AG08395 (cell line): ENCODE measurements around the gene RAB40AL.
"Not testable (repeated sequence)": the region's sequence is repeated elsewhere in the genome, so short reads cannot be mapped to it uniquely, and the experiment has no call there.

Experiments used
- DNase-seq: peaks from one replicate; pipeline ENCODE4 v3.0.0; 2012; ENCODE audit warnings: mixed read lengths, low spot score

RAB40AL gene, protein sequence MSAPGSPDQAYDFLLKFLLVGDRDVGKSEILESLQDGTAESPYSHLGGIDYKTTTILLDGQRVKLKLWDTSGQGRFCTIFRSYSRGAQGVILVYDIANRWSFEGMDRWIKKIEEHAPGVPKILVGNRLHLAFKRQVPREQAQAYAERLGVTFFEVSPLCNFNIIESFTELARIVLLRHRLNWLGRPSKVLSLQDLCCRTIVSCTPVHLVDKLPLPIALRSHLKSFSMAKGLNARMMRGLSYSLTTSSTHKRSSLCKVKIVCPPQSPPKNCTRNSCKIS

DNA sequence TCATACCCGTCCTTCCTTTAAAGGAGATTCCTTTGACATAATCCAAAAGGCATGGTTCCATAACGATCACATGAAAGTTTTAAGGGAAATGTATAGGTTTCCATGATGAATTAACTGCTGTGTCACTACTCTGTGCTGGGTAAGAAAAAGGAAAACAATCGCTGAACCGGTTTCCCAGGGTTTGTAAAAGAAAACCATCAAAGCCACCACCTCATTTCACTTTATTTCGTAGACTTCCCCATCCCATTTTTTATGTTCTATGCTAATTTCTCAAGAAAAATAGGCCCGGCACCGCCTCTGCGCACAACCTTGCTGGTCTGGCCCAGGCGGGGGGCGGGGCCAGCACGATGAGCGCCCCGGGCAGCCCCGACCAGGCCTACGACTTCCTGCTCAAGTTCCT is at the start of gene RAB40AL:
RAB40AL (plus strand) TSS at position 301 of the 400 bp plus-strand sequence; CDS start at position 348, 47 bp downstream.
- not testable (repeated sequence) for DNase-seq

DNA sequence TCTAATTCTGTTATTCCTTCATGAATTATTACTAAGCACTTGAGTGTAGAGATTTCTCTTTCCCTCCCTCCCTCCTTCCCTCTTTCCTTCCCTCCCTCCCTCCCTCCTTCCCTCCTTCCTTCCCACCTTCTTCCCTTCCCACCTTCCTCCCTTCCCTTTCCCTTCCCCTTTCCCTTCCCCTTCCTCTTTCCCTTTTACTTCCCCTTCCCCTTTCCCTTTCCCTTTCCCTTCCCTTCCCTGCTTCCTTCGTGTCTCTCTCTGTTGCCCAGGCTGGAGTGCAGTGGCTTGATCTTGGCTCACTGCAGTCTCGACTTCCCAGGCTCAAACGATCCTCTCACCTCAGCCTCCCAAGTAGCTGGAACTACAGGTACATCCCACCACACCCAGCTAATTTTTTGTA is 49.4 kb upstream of the RAB40AL start:
- no peak for DNase-seq

DNA sequence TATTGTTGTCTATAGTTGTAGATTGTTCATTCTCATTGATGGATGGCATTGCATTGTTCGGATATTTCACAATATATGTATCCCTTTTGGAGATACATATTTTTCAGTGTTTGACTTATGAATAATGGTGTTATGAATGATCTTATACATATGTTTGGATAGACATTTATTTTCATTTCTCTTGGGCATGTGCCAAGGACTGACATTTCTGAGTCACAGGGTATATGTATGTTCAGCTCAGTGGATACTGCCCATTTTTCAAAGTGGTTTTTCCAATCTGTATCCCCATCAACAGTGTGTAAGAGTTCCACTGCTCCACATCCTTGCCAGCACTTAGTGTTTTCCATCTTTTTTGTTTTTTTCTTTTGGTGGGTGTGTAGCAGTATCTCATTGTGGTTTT is 45.0 kb upstream of the RAB40AL start:
- DNase-seq: no peak

DNA sequence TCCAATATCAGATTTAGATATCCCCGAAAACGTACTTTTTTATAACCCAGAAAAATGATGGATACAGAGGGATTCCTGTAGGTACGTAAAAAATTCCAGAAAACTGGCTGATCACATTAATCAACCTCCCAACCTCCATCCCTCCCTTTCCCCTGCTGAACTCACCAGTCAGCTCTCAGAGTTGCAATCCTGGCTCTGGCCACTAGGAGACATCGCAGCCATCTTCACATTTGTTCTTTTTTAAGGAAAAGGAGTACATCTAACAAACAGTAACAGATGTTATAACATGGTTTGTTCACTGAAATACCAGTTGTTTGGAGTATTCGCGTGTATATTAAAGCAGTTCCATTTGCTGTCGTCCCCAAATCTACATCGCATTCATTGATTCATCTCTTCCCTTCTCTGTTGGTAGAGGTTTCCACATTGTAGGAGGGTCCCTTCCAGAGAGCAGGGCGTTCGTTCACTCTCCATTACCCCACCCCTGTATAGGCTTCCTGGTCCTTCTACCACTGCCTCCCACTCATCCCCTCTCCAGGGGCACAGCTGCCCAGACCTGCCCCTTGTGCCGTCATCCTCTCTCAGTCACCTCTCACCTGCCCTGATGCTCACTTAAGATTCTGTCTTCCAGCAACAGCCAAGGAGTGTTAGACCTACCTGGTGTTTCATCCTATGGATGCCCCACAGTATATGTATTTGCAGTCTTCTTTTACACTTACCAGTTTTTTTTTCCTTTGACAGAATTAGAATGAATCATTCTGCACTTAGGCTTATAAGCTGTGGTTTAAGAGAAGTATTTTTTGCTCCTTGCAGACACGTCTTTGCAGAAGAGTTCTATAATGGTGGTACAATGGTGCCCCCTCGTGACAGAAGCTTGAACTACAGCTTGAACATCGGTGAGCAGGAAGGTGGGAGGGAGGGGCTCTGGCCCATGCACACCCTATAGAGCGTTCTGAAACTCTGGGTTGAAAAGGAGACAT is 36.8 kb upstream of the RAB40AL start:
- DNase-seq: peak; percentile 45

DNA sequence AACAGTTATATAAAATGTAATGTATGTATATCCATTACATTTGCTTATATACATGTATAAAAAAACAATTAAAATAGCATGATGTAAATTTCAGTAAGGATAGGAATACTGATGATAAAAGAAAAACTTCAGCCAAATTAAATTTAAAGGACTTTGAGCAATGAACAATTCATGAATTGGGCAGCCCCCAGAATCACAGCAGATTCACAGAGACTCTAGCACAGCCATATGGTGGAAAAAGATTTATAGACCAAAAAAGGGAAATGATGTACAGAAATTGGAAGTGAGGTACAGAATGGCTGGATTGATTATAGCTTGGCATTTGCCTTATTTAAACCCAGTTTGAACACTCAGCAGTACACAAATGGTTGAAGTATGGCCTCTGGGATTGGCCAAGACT is 34.7 kb upstream of the RAB40AL start:
- DNase-seq: no peak

DNA sequence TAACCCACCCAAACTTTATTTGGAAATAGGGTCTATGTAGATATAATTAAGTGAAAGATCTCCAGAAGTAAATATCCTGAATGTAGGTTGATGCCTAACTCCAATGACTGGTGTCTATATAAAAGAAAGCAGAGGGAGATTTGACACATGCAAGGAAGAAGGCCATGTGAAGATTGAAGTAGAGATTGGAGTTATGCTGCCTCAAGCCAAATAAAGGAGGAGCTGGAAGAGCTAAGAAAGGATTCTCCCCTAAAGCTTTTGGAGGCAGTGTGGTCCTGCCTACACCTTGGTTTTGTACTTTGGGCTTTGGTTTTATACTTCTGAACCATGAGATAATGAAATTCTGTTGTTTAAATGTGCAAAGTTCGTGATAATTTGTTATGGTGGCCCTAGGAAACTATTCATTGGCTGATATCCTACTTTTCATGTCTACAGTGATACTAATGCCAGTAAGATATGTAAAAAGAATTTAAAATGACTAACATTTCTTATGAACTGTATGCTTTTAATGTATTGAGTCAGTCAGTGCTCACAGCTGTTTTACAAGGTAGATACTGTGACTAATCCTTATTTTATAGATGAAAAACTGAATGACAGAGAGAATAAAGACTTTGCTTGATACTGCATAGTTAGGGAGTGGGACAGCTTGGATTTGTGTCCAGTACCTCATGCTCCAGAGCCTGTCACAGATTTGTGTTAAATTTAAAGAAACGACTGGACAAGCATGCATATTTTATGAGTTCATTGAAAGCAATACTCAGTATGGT is 5.9 kb upstream of the RAB40AL start:
- DNase-seq: no peak

DNA sequence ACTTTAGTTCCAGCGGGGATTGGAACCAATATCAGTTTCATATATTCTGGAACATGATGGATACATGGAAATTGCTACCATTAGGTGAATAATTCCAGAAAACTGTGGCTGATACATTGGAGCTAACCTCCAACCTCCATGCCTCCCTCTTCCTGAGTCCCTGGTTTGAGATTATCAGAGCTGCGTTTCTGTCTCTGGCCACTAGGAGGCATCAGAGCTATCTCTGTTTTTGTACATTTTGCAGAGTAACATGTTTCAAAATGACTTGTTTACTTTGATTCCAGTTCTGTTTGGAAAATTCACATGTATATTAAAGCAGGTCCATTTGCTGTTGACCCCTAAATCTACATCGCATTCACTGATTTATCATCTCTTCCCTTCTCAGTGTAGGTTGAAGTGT is 2.4 kb upstream of the RAB40AL start:
- peak; percentile 29 for DNase-seq

DNA sequence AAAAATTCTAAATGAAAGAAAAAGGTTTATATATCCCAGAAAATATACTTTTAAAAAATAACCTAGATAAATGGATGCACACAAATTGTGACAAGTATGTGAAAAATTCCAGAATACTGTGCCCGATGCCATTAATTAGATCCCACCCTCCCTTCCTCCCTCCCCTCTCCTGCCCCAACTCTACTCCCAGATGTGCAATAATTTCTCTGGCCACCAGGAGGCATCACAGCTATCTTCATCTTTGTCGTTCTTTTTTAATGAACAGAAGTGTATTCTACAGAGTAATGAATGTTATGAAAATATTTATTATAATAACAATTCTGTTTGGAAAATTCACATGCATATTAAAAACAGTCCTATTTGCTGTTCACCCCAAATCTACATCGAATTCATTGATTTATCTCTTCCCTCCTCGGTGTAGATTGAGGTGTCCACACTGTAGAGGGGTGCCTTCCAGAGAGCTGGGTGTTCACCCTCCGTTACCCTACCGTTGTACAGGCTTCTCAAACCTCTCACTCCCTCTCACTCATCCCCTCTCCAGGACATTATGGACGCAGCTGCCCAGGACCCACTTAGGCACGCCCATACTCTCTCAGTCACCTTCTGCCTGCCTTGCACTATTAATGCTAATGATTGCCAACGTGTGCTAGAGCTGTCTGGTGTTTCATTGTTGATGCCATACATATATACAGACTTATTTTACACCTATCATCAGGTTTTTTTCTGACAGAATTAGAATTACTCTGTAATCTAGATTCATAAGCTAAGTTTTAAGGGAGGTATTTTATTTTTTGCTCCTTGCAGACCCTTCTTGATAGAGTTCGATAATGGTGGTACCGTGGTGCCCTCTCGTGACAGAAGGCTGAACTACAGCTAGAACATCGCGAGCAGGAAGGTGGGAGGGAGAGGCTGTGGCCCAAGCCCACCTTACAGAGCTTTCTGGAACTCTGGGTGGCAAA is 14.1 kb downstream of the RAB40AL start:
- DNase-seq: peak; percentile 35

DNA sequence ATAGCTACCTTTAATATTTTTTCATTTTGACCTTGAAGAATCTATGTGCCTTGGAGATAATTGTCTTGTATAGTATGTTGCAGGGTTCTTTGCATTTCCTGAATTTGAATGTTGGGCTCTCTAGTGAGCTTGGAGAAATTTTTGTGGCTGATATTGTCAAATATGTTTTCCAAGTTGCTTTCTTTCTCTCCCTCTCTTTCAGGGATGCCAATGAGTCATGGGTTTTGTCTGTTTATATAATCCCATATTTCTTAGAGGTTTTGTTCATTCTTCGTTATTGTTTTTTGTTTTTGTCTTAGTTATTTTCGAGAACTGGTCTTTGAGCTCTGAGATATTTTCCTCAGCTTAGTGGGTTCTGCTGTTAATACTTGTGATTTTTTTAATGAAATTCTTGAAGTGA is 20.7 kb downstream of the RAB40AL start:
- DNase-seq: no peak

DNA sequence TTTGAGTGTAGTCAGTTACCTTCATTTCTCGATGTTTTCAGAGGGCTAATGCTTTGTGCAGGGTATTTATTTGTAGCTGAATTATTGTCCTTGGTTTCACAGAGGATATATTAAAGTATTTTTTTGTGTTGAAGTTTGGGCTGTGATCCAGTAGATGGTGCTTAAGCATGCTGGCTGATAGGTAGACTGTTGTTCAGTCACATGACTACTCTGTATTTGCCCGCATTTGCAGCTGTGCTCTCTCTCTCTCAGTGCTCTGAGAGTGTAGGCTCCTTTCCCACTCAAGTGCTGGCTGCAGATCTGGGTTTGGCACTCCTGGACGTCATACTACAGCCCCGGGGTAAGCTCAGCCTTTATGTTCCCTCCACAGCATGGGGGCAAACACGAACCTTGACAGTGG is 21.7 kb downstream of the RAB40AL start:
- DNase-seq: no peak

DNA sequence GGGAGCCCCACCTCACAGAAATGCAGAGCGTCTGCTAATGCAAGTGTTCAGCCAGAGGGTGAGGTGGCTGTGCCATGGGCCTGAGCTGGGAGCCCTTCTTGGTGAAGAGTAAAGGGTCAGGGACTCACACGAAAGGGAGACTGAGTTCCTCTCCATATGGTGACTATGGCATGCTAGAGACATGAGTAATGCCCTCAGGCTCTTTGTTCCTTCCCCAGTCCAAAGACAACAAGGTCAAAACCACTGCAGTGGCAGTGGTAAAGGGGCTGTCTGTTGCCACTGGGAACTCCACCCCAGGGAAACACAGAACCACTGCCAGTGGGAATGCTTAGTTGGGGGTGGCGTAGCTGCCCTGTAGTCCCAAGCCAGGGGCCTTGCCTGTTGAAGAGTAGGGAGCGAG is 22.4 kb downstream of the RAB40AL start:
- peak; percentile 44 for DNase-seq

DNA sequence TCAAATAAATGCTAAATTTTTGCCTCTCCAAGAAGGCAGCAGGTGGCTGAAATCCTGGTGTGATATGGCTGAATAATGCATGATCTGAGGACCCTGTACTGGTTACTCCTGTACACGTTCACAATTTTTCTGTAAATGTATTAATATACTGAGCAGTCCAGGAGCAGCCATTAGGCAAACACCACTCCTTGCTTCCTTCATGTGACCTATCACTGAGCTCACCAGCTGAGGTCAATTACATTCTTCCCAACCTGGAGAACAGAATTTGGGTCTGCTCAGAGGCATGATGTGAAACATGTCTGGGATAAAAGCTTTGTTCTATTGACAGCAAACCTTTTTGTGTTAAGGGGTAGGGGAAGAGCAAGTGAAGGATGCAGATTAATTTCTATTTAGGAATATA is 26.9 kb downstream of the RAB40AL start:
- no peak for DNase-seq

DNA sequence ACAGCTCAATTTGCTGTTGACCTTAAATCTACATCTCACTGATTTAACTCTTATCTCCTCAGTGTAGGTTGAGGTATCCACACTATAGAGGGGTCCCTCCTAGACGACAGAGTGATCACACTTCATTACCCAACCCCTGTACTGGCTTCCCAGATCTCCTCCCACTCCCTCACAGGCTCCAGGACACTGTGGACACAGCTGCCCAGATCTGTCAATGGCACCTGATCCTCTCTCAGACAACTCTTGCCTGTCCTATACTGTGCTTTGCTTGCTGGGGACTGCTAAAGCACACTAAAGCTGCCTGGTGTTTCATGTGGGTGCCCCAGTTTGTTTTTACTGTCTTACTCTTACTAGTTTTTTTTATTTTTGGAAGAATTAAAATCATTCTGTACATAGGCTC is 27.9 kb downstream of the RAB40AL start:
- DNase-seq: no peak

DNA sequence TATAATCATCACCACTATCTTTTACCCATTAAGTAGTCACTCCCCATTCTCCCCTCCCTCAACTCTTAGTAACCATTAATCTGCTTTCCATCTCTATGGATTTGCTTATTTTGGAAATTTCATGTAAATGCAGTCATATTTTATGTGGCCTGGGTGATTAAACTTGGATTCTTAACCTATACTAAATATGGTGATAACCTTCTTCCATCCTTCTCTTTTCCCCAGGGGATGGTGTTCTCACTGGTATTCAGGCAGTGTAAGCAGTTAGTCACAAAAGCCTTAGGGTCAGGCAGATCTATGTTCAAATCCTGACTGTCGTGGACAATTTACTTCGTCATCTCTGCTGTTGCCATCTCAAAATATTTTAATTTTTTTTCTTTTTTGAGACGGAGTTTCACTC is 29.6 kb downstream of the RAB40AL start:
- DNase-seq: no peak

DNA sequence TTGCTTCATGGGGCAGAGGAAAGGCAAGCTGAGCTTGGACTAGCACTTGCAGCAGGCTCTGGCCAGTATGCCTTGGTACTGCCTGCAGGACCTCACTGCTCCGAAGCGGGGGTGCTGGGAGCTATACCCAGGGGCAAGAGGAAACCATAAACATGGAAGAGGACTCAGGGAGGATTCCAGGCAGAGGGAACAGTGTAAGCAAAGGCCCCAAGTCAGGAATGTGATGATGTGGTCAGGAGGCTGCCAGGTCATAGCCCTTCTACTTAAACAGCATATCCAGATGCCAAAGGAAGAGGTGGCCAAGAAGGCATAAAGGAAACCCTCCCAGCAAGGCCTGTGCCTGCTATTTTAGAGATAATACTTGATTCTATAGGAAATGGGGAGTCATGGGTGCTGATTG is 31.1 kb downstream of the RAB40AL start:
- DNase-seq: no peak

DNA sequence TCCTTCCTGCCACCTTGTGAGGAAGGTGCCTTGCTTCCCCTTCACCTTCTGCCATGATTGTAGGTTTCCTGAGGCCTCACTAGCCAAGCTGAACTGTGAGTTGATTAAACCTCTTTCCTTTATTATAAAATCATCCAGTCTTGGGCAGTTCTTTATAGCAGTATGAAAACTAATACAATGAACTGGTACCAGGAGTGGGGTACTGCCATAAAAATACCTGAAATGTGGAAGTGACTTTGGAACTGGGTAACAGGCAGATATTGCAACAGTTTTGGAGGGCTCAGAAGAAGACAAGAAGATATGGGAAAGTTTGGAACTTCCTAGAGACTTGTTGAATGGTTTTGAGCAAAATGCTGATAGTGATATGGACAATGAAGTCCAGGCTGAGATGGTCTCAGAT is 34.5 kb downstream of the RAB40AL start:
- DNase-seq: not testable (repeated sequence)

DNA sequence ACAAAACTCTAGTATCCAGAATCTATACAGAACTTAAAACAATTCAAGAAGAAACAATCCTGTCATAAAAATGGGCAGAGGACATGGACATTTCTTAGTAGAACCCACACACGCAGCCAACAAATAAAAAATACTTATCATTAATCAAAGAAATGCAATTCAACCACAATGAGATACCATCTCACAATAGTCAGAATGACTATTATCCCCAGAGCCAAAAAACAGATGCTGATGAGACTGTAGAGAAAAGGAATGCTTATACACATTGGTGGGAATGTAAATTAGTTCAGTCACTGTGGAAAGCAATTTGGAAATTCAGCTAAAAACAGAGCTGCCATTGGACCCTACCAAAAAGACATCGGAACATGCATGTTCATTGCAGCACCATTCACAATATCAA is 37.9 kb downstream of the RAB40AL start:
- no peak for DNase-seq

DNA sequence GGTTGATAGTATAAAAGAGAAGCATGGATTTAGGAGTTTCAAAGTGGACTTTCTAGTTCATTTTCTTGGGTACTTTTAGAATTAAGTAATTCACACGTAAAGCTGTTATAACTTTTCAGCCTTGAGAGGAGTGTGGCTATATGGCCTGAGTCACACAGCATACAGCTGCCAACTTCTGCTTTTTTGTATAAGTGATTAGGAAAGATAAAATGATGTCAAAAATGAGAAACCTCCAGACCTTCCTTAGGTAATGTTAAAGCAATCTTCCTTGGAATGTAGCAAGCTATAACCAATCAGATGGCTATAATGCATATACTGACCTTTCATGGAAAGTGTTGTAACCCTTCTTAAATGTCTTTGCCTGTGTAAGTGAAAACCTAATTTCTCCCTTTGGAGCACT is 39.2 kb downstream of the RAB40AL start:
- no peak for DNase-seq

DNA sequence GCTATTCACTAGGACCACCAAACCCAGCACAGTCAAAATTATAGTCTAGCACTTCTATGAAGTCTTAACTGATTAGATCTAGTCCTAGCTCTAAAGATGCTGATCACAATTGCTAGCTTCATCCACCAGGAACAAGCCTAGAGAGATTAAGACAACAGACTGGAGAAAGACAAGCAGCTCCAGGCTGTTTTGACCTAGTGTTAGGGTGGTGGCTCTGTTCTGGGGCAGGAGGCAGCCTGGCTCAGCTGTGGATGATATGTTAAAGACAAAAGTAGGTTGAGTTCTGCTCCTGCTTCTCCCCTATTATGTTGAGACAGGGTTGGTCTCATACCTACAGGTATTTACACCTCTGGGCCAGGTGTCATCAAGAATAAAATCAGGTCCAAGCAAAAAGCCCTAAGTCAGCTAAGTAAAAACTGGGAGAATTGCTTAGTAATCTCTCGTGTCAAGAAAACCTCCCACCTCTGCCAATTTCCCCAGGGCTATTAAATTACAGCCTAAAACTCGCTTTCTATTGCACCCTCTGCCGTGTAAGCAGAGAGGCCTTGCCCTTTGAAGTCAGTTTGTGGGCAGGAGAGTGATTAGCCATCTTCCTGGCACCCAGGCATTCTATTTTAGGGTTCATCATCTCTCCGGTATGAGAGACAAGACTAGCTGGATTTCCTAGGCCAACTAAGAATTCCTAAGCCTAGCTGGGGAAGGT is 39.9 kb downstream of the RAB40AL start:
- peak; percentile 55 for DNase-seq

DNA sequence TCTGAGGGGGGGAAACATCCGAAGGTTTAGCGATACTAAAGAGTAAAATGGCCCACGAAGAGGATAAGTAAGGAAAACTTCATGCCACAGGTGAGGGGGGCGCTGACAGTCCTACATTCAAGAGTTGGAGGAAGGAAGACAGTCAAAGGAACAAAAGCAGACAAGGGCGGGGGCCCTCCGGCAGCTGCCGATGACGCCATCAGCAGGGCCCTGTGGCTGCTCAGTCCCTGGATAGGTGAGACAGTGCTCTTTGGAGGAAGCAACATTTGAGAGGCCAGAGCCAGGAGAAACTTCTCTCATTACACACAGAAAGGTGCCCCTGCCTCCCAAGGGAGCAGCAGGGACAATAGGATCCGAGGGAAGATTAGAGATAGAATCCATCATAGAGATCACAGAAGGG is 41.5 kb downstream of the RAB40AL start:
- DNase-seq: no peak

DNA sequence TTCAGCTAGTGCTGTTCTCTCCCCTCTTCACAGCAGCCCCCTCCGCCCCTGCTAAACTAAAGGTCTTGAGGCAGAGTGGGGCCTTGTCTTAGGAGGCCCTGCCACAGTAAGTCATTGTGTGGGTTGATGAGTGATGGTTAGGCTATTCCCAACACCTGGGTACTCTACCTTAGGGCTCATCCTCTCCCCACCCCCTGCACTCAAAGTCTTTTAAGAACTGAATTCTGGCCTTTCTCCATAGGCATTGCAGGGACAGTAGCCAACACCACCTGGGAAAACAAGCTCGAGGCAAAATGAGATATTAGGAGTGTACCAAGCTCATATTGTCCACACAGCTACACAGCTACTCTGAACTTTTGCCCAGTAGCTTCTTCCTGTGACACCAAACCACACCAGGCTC is 42.5 kb downstream of the RAB40AL start:
- DNase-seq: no peak
